GF-D8 (cell line): ENCODE measurements around the gene INCA1.

Experiments
- DNase-seq: peaks from one replicate; lab custom pipeline; 2025; lab: John Stamatoyannopoulos, UW

INCA1 gene

GRCh38 chr17:5011928-5012327 lies 14.6 kb upstream of the INCA1 start:
- no peak for DNase-seq

DNA sequence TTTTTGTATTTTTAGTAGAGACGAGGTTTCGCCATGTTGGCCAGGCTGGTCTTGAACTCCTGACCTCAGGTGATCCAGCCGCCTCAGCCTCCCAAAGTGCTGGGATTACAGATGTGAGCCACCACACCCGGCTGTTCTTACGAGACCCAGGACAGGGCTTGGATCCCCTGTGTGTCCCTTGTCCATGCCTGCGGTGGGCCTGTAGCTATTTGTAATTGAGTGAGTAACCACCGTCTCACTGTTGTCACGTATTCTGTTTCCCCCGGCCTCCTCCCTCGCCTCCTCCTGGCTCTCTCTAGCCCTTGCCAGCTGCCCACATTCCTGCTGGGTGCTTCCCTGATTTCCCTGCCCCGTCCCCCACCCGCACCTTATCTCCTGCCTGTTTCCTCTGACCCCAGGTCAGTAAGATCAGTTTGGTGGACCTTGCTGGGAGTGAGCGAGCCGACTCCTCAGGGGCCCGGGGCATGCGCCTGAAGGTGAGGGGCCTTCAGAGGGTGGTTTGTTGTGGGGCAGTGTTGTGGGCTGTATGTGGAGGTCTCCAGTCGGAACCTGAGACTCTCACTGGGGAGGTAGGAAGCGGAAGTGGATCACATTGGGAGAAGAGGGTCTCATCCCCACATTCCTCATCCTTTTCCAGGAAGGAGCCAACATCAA lies 6.0 kb upstream of the INCA1 start:
- no peak for DNase-seq

GRCh38 chr17:5002121-5002788 lies 4.9 kb upstream of the INCA1 start:
- no peak for DNase-seq

- no peak for DNase-seq
These were observed 2.9 kb upstream of the INCA1 start for GRCh38 chr17:5000237-5000639.

DNA sequence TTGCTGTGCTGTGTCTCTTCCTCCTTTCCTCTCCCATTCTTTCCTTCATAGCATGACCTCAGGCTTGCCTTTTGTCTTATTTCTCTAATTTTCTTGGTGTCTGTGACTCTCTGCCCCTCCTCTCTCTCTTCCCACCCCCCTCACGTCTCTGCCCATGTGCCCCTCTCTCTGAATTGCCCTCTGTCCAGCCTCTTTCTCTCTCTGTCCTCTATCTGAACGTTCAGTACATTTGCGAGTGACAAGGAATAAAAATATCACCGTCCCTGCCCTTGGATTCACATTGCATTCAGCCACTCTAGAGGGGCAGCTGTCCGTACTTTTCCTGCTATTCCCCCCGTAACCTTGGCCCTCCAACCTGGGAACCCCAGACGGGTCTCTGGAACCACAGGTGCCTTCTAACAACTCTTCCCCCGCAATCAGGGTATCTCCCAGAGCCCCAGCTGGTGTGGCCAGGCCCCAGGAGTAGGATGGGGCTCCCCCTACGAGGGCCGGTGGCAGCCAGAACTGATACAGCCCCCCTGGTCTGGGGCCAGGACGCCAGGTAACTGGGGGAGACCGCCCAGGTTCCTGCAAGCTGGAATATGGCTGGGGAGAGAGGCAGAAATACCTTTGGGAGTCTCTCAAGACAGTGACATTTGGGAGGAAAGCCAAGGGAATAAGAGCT lies 2.2 kb upstream of the INCA1 start:
- DNase-seq, result no peak

DNA sequence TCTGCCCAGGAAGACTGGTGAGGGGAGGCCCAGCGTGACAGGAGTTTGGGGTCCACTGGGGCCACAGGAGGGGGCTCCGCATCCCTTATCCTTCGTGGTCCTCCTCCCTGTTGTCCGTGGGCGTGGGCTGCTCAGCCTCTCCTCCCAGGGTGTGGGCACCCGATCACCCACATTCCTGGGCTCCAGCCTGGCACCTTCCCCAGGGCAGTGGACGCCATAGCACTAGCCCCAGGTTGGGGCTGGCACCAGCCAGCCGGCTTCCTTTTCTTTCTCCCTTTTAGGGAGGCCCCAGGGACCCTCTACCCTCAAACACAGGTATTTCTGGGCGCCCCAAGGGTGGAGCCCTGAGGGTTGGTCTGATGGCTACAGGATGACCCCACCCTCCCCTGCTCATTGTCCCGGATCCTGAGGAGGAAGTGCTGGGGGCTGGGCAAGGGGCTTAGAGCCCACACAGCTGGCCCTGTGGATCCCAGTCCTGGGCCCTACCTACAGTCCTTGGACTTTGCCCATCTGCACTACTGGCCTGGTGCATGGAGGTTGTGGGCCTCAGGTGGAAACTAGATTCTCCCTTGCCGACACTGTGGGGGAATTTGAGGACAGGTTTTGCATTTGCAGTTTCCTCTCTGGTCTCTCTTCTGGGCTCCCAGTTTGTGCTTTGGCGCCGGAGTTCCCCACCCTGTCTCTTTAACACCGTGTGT lies 1.6 kb upstream of the INCA1 start:
- DNase-seq, result no peak

- no peak for DNase-seq
These were observed 857 bp upstream of the INCA1 start for GRCh38 chr17:4998027-4998731.

DNA sequence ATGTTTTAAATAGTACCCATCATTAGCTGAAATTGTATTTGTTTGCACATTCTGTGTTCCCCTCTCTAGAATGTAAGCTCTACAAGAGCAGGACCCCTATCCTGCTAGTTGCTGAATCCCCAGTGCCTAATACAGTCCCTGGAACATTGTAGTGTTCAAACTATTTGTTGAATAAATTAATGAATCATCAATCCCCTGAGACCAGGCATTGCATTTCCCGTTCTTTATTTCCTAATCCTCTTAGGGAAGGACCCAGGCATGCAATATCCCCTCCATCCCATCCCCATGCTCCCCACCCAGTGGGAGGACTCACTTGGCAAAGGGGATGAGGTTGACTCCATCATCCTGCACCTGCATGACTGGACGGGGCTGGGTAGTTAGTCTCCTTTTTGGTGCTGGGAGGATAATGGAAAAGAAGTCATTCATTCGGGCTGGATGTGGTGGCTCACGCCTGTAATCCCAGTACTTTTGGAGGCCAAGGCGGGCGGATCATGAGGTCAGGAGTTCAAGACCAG lies 3.2 kb downstream of the INCA1 start:
- no peak for DNase-seq

DNA sequence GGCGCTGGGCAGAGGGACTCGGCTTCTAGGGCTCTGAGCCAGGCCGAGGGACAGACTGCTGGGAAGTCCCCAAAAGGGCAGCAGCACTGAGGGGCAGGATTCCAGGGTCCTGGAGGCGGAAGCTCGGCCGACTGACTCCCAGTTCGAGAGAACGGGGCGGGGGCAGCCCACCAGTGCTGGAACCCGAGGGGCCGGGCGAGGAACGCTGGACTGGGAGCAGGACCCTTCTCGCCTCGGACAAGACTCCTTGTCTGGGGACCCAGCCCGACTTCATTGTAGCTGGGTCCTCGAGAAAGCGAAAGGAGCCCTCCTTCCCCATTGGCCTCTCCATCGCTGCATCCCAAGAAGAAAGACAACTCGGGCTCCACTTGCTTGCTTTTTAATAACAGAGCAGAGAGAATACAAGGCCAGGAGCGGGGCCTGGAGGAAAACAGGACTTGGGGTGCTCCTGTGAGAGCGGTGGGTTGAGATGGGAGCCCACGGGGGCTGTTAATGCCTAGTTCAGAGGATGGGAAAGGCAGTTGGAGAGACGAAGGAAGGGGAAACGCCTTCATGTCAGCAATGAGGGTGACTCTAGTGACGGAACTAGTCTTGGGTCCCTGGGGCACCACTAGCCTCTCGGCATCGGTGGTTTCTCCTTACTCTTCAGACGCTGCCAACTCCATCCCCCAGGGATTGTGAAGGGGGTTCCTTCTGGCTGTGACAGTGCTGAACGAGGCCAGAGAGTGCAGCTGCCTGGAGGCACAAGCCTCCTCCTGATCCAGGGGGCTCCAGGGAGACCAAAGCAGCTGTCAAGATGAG lies 9.4 kb downstream of the INCA1 start:
- no peak for DNase-seq

- DNase-seq, result peak; percentile 30
These were observed 10.2 kb downstream of the INCA1 start, which contains the start of gene CAMTA2 for GRCh38 chr17:4986951-4987766. TSS of gene CAMTA2 (minus strand) at chr17:4987675. CDS start at chr17:4986222, 1,453 bp downstream.

- no peak for DNase-seq
These were observed 10.9 kb downstream of the INCA1 start for GRCh38 chr17:4986403-4986802.

GRCh38 chr17:4982305-4982704 lies 15.0 kb downstream of the INCA1 start:
- DNase-seq, result no peak

- DNase-seq, result no peak
These were observed 16.6 kb downstream of the INCA1 start for GRCh38 chr17:4980644-4981216.

DNA sequence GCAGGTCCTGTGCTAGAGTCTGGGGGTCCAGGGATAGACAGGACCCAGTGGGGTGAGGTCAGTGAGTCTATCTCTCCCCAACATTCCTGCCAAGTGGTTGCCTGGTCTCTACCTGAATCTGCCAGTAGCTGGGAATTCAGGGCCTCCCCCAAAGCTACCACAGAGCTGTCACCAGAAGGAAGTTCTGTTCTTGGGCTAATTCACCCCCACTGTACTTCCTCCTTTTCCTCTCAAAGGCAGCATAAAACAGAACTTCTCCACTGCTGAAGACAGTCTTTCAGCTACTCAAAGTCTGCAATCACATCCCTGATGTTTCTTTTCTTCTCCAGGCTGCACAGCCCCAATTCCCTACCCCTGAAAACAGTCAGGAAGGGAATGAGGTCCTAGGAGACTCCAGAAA lies 18.6 kb downstream of the INCA1 start:
- DNase-seq, result peak; percentile 39

DNA sequence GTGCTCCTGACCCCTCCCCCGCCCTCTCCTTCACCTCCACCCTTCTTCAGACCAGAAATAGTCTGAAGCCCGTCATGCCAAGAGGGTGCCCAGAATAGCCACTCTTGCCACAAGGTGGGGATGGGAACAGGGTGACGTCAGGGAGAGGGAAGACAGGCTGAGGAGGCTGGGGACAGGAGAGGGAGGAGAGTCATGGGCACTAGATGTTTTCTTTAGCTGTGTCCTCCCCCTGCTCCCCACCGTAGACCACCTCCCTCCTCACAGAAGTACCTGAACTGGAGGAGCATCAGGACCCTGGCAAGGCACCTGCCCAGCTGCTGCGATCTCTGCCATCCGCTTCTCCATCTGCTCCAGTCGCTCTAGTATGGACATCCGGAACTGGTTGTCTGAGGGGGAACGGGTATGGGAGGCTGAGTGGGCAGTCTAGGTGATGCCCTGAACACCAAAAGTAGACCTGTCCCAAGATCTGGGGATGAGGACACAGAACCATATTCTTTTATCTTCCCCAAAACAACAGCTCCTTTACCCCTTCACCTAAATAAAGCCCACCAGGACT lies 23.1 kb downstream of the INCA1 start:
- DNase-seq, result no peak

DNA sequence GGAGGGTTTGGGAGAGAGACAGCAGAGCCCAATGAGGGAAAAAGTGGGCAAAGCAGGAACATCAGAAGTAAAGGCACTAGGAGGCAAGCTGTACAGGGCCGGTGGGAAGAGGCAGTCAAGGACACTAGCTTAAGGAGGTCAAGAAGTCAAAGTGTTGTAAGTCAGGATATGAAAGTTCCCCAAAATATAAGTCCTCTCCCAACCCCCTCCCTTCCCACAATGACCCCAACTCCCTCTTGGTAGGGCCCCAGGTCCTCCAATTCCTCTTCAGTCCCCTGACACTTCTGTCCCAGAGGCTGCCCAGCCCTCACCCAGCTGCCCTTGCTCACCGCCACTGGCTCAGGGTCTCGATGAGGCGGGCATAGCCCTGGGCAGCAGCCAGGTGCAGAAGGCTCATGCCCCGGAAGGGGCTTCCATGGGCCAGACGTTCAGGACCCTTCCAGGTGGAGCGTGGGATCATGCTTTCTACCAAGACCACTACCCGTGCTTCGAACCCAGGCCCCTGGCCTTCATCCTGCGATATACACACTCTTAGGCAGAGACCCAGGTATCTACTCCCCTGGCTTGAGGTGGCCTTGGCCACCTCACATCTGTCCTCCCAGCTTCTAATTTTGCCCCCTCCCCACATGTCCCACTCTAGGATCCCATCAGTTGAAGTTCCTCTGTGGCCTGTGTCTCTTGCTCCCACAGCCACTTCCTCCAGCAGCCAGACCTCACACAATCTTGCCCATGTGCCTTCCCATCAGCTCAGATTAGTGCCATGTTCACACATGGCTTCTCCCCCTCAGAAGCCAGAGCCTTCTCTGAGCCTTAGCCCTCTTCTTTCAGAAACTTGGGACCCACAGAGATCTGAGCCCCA lies 23.8 kb downstream of the INCA1 start:
- no peak for DNase-seq

DNA sequence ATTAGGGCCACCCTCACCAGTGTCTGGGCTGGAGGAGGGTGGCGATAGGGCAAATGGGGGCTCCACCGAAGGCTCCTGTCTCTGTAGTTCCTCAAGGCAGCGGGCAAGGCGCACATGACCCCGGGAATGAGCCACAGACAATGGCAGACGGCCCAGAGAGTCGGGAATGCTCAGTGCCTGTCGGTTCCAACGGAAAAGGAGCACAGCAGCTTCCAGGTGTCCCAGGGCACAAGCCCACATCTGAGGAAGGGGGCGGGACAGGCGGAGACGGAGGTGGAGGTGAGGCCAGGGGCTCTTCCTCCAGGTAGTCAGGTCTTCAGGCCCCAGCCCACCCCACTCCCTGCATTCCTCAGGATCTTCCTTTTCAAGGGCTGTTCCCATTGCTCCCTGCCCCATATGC lies 24.6 kb downstream of the INCA1 start:
- DNase-seq, result no peak

DNA sequence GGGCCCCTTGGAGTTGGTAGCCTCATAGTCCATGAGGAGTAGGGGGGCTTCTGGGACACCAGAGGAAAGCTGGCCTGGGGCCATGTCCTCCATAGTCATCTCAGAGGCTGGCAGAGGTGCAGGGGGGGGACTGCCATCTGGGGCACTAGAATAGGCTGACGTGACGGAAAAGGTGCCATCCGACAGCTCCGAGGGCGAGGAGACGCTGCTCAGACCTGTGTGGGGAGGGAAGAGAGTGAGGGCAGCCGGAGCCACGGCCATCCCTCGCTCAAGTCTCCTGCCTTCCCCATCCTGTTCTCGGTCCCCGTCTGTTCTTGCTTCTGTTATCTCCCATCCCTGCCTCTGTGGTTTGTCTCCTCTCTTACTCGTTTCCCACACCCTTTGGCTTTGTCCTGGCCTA lies 25.0 kb downstream of the INCA1 start:
- DNase-seq, result no peak
